Trophoblast cell (in vitro differentiated cells and primary cell): ENCODE results near the gene TEDC2.
A peak's percentile ranks its signal among the peaks of the same experiment; 100 is the strongest.
"Not testable (repeated sequence)": the region's sequence is repeated elsewhere in the genome, so short reads cannot be mapped to it uniquely, and the experiment has no call there.

ENCODE experiments used
- DNase-seq, 2 donors: peaks; one replicate each; pipeline ENCODE4 v3.0.0-alpha.2; 2016
- H2AFZ ChIP-seq: 2 replicates; pipeline ENCODE4 v1.6.1; 2013; ENCODE audit warnings: low read length, moderate library complexity, mild to moderate bottlenecking; ENCODE audit not compliant: insufficient read depth, poor library complexity
- H2AK5ac ChIP-seq: 2 replicates; pipeline ENCODE4 v1.6.1; 2013; ENCODE audit warnings: mild to moderate bottlenecking, low read length
- H2BK120ac ChIP-seq: 2 replicates; pipeline ENCODE4 v1.6.1; 2013; ENCODE audit warnings: low read length, mild to moderate bottlenecking, moderate library complexity; ENCODE audit not compliant: insufficient read depth, poor library complexity
- H2BK12ac ChIP-seq: 2 replicates; pipeline ENCODE4 v1.6.1; 2013; ENCODE audit warnings: mild to moderate bottlenecking, low read length, moderate library complexity
- H2BK5ac ChIP-seq: 2 replicates; pipeline ENCODE4 v1.6.1; 2013; ENCODE audit warnings: low read length, low read depth, moderate library complexity, mild to moderate bottlenecking; ENCODE audit not compliant: poor library complexity
- H3K14ac ChIP-seq: 2 replicates; pipeline ENCODE4 v1.6.1; 2013; ENCODE audit warnings: mild to moderate bottlenecking, low read length
- H3K18ac ChIP-seq: 2 replicates; pipeline ENCODE4 v1.6.1; 2013; ENCODE audit warnings: mild to moderate bottlenecking, low read length
- H3K23ac ChIP-seq: 2 replicates; pipeline ENCODE4 v1.6.1; 2013; ENCODE audit warnings: low read length
- H3K27ac ChIP-seq: 2 replicates; pipeline ENCODE4 v1.5.1; 2013; ENCODE audit warnings: low read depth, mild to moderate bottlenecking, inconsistent platforms, low read length, moderate library complexity
- H3K27me3 ChIP-seq: 2 replicates; pipeline ENCODE4 v1.6.1; 2013; ENCODE audit warnings: inconsistent platforms, mild to moderate bottlenecking, low read length, moderate library complexity; ENCODE audit not compliant: insufficient read depth
- H3K36me3 ChIP-seq, 2 experiments: 1 replicate in 1 of 2; 2 replicates in 1 of 2; pipeline ENCODE4 v1.6.1; 2013; ENCODE audit warnings: low read length in 2 of 2, mild to moderate bottlenecking in 2 of 2, moderate library complexity in 1 of 2; ENCODE audit not compliant: insufficient read depth in 2 of 2, control insufficient read depth in 1 of 2
- H3K4ac ChIP-seq: 2 replicates; pipeline ENCODE4 v1.6.1; 2013; ENCODE audit warnings: low read depth, mild to moderate bottlenecking, low read length, moderate library complexity
- H3K4me1 ChIP-seq, 2 experiments: 1 replicate in 1 of 2; 2 replicates in 1 of 2; pipeline ENCODE4 v1.6.1; 2013; ENCODE audit warnings: low read length in 2 of 2, mild to moderate bottlenecking in 2 of 2, moderate library complexity in 1 of 2; ENCODE audit not compliant: insufficient read depth in 2 of 2, control insufficient read depth in 1 of 2
- H3K4me2 ChIP-seq: 2 replicates; pipeline ENCODE4 v1.6.1; 2013; ENCODE audit warnings: inconsistent platforms, mild to moderate bottlenecking, low read length, moderate library complexity
- H3K4me3 ChIP-seq: 2 replicates; pipeline ENCODE4 v1.5.1; 2013; ENCODE audit warnings: mild to moderate bottlenecking, low read depth, low read length, inconsistent platforms
- H3K79me1 ChIP-seq: one replicate; pipeline ENCODE4 v1.6.1; 2013; ENCODE audit warnings: low read length
- H3K79me2 ChIP-seq: 2 replicates; pipeline ENCODE4 v1.6.1; 2013; ENCODE audit warnings: low read length, mild to moderate bottlenecking; ENCODE audit not compliant: control insufficient read depth, insufficient read depth, poor library complexity
- H3K9ac ChIP-seq: 2 replicates; pipeline ENCODE4 v1.6.1; 2013; ENCODE audit warnings: mild to moderate bottlenecking, low read length
- H3K9me3 ChIP-seq: 2 replicates; pipeline ENCODE4 v1.6.1; 2013; ENCODE audit warnings: low read depth, mild to moderate bottlenecking, control low read depth, inconsistent platforms, low read length; ENCODE audit not compliant: insufficient read depth
- H4K12ac ChIP-seq: 2 replicates; pipeline ENCODE4 v1.6.1; 2013; ENCODE audit warnings: low read depth, mild to moderate bottlenecking, low read length, moderate library complexity
- H4K8ac ChIP-seq: 2 replicates; pipeline ENCODE4 v1.6.1; 2013; ENCODE audit warnings: low read depth, mild to moderate bottlenecking, low read length, moderate library complexity
- H4K91ac ChIP-seq: one replicate; pipeline ENCODE4 v1.6.1; 2013; ENCODE audit warnings: low read depth, mild to moderate bottlenecking, low read length, moderate library complexity
- WGBS: extraction: QIAGEN DNeasy Blood & Tissue Kit; methylation state at CpG from one replicate; pipeline ENCODE4 v1.1.7; 2013; ENCODE audit warnings: missing lambda C conversion rate; ENCODE audit not compliant: insufficient read length, insufficient coverage; ENCODE audit errors: extremely low coverage; 5-methylcytosine and 5-hydroxymethylcytosine counted together

Gene TEDC2

GRCh38 chr16:2478279-2478678, 18.4 kb downstream of the TEDC2 start:
- peaks cover 6% of the 10 kb centered on the region for H3K79me2 ChIP-seq
- peaks cover 4% of the 10 kb centered on the region for H3K9me3 ChIP-seq
- H2AK5ac ChIP-seq: no peak overlapping the region
- H3K4me1 ChIP-seq: peaks cover 16 to 17% of the 10 kb centered on the region in 2 experiments
- H4K8ac ChIP-seq: no peak overlapping the region
- H2BK12ac ChIP-seq: no peak overlapping the region
- H4K12ac ChIP-seq: no peak overlapping the region
- H3K18ac ChIP-seq: no peak overlapping the region
- H3K27me3 ChIP-seq: peaks cover 8% of the 10 kb centered on the region
- no peak overlapping the region for H2BK5ac ChIP-seq
- H3K4me3 ChIP-seq: no peak overlapping the region
- H3K23ac ChIP-seq: no peak overlapping the region
- no peak overlapping the region for H3K14ac ChIP-seq
- H3K9ac ChIP-seq: no peak overlapping the region
- H4K91ac ChIP-seq: no peak overlapping the region
- WGBS: no CpG with 5 or more reads among the region's 8 CpGs
- no peak overlapping the region for H3K4me2 ChIP-seq
- no peak overlapping the region for H3K27ac ChIP-seq
- H3K79me1 ChIP-seq: peaks cover 5% of the 10 kb centered on the region
- DNase-seq: no peak
- H2BK120ac ChIP-seq: no peak overlapping the region
- no peak overlapping the region for H2AFZ ChIP-seq
- H3K36me3 ChIP-seq: no peaks in the 10 kb centered on the region
- H3K4ac ChIP-seq: no peak overlapping the region

GRCh38 chr16:2479996-2480395, 20.1 kb downstream of the TEDC2 start:
- not testable (repeated sequence) for H3K14ac ChIP-seq, H2BK120ac ChIP-seq, H3K9me3 ChIP-seq, H3K18ac ChIP-seq, H3K4ac ChIP-seq, H2AK5ac ChIP-seq, H3K36me3 ChIP-seq, H3K27me3 ChIP-seq, H3K79me2 ChIP-seq, DNase-seq, H4K8ac ChIP-seq, H4K12ac ChIP-seq, H3K27ac ChIP-seq, H3K79me1 ChIP-seq, H3K23ac ChIP-seq, H2AFZ ChIP-seq, H4K91ac ChIP-seq, H2BK12ac ChIP-seq, H3K4me2 ChIP-seq, H3K4me3 ChIP-seq, H3K9ac ChIP-seq, H2BK5ac ChIP-seq, H3K4me1 ChIP-seq
- WGBS: no CpG with 5 or more reads among the region's 10 CpGs

- H3K18ac ChIP-seq: no peak overlapping the region
- no CpG with 5 or more reads among the region's 12 CpGs for WGBS
- H3K9me3 ChIP-seq: peaks cover 2% of the 10 kb centered on the region
- no peak overlapping the region for H4K8ac ChIP-seq
- no peak overlapping the region for H3K4me3 ChIP-seq
- no peak overlapping the region for H4K12ac ChIP-seq
- H3K79me1 ChIP-seq: no peaks in the 10 kb centered on the region
- no peaks in the 10 kb centered on the region for H3K27me3 ChIP-seq
- no peak overlapping the region for H2BK120ac ChIP-seq
- no peaks in the 10 kb centered on the region for H3K79me2 ChIP-seq
- no peak overlapping the region for H3K4me2 ChIP-seq
- H3K4me1 ChIP-seq: peaks cover 2% of the 10 kb centered on the region in 2 experiments
- H2AK5ac ChIP-seq: no peak overlapping the region
- H2BK5ac ChIP-seq: no peak overlapping the region
- no peak overlapping the region for H3K4ac ChIP-seq
- H2BK12ac ChIP-seq: no peak overlapping the region
- no peak for DNase-seq
- no peak overlapping the region for H2AFZ ChIP-seq
- H3K9ac ChIP-seq: no peak overlapping the region
- H3K14ac ChIP-seq: no peak overlapping the region
- no peaks in the 10 kb centered on the region for H3K36me3 ChIP-seq
- no peak overlapping the region for H3K27ac ChIP-seq
- H4K91ac ChIP-seq: no peak overlapping the region
- no peak overlapping the region for H3K23ac ChIP-seq
Measured at GRCh38 chr16:2480948-2481347, 21.0 kb downstream of the TEDC2 start.

GRCh38 chr16:2481676-2482075, 21.8 kb downstream of the TEDC2 start:
- H2AK5ac ChIP-seq: no peak overlapping the region
- H3K36me3 ChIP-seq: no peaks in the 10 kb centered on the region
- no peak overlapping the region for H3K23ac ChIP-seq
- H2BK12ac ChIP-seq: no peak overlapping the region
- H3K79me2 ChIP-seq: no peaks in the 10 kb centered on the region
- no peak overlapping the region for H3K4me2 ChIP-seq
- no peak overlapping the region for H3K27ac ChIP-seq
- H4K91ac ChIP-seq: no peak overlapping the region
- no peaks in the 10 kb centered on the region for H3K27me3 ChIP-seq
- H3K9ac ChIP-seq: no peak overlapping the region
- H2BK5ac ChIP-seq: no peak overlapping the region
- no CpG with 5 or more reads among the region's 7 CpGs for WGBS
- no peak overlapping the region for H4K8ac ChIP-seq
- no peak overlapping the region for H3K4me3 ChIP-seq
- H3K79me1 ChIP-seq: no peaks in the 10 kb centered on the region
- no peaks in the 10 kb centered on the region for H3K4me1 ChIP-seq
- H3K18ac ChIP-seq: no peak overlapping the region
- peak in 1 of 2 donors; percentile 73 for DNase-seq
- H4K12ac ChIP-seq: no peak overlapping the region
- H3K9me3 ChIP-seq: peaks cover 2% of the 10 kb centered on the region
- H2AFZ ChIP-seq: no peak overlapping the region
- no peak overlapping the region for H2BK120ac ChIP-seq
- no peak overlapping the region for H3K4ac ChIP-seq
- no peak overlapping the region for H3K14ac ChIP-seq
